Upper lobe of right lung (tissue), 1 donor: ENCODE data around the gene ARHGAP24. TPM values are rescaled to one million over a fixed set of nuclear protein-coding genes. Genes with fewer than 3 reads are reported as not detected.
A peak's percentile ranks its signal among the peaks of the same experiment; 100 is the strongest.

Source experiments
- ATAC-seq: fragments of 200-7000 bp; cut with Tn5 transposase; one replicate; pipeline ENCODE4 v1.9.1; 2020; ENCODE audit warnings: mild to moderate bottlenecking, moderate library complexity
- DNase-seq: peaks from one replicate; pipeline ENCODE4 v3.0.0-alpha.2; 2020
- H3K27ac ChIP-seq: fragments of 200-600 bp; one replicate; pipeline ENCODE4 v1.8.0; 2022
- H3K27me3 ChIP-seq: fragments of 200-600 bp; one replicate; pipeline ENCODE4 v1.8.0; 2022; ENCODE audit warnings: mild to moderate bottlenecking
- H3K36me3 ChIP-seq: fragments of 200-600 bp; one replicate; pipeline ENCODE4 v1.8.0; 2022
- H3K4me1 ChIP-seq: fragments of 200-600 bp; one replicate; pipeline ENCODE4 v1.8.0; 2022
- H3K4me3 ChIP-seq: fragments of 200-600 bp; one replicate; pipeline ENCODE4 v1.8.0; 2022; ENCODE audit warnings: mild to moderate bottlenecking
- H3K9me3 ChIP-seq: fragments of 200-600 bp; one replicate; pipeline ENCODE4 v1.8.0; 2022
- CTCF ChIP-seq: fragments of 200-600 bp; IDR thresholded peaks from one replicate; pipeline ENCODE4 v1.8.0; 2022; ENCODE audit warnings: antibody characterized with exemption
- intact Hi-C: fragments of 100-400 bp; cut with DNase I; formaldehyde crosslinking; loops from one replicate; pipeline ENCODE4 v1.11.0; 2022
- total RNA-seq: library from RNA; stranded (reverse); fragmentation: NEBNext Ultra II Directional; extraction: Animal tissue kit (Norgen Biotek cat#: 25700); gene quantifications from one replicate; pipeline ENCODE4 v1.2.1, GENCODE V29; 2021
- donor health status: DM: no; HTN: yes; CAD: no; lungs with severe emphysema.

ARHGAP24 gene
- total RNA-seq, 1 donor from 2014 or later, result 29.8 TPM

GRCh38 chr4:86004030-86004429, 529.1 kb downstream of the ARHGAP24 start:
- Histone ChIP-seq H3K36me3 (no peaks in the 10 kb centered on the region), H3K27me3 (no peaks in the 10 kb centered on the region), H3K9me3 (no peaks in the 10 kb centered on the region), H3K27ac (no peak overlapping the region), H3K4me3 (no peak overlapping the region), H3K4me1 (no peaks in the 10 kb centered on the region)
- no peak for ATAC-seq
- intact Hi-C loops, result no loop called here
- no peak for DNase-seq
- no peak for TF ChIP-seq CTCF

DNA sequence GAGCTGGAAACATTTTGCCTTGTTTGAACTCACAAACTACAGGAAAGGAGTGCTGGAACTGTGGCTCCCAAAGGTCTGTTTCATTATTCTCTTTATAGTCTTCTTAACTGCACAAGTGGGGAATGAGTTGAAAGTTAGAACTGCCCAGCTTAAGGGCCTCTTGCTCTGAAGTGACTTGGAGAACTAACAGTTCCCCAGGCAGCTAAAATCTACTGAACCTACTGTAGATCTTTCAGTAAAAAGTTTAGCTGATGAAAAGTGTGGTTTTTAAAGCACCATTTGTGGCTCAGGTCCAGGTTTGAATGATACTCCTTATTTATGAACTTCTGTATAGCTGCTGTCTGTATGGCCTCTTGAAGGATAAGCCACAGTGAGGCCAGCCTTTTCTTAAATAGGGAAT, 531.1 kb downstream of the ARHGAP24 start:
- intact Hi-C loops, result no loop called here
- H3K4me1 ChIP-seq, result no peaks in the 10 kb centered on the region
- no peak for DNase-seq
- no peaks in the 10 kb centered on the region for H3K9me3 ChIP-seq
- no peak overlapping the region for H3K4me3 ChIP-seq
- no peak for TF ChIP-seq CTCF
- H3K27ac ChIP-seq, result no peak overlapping the region
- H3K27me3 ChIP-seq, result no peaks in the 10 kb centered on the region
- peak; percentile 55 for ATAC-seq
- no peaks in the 10 kb centered on the region for H3K36me3 ChIP-seq

DNA sequence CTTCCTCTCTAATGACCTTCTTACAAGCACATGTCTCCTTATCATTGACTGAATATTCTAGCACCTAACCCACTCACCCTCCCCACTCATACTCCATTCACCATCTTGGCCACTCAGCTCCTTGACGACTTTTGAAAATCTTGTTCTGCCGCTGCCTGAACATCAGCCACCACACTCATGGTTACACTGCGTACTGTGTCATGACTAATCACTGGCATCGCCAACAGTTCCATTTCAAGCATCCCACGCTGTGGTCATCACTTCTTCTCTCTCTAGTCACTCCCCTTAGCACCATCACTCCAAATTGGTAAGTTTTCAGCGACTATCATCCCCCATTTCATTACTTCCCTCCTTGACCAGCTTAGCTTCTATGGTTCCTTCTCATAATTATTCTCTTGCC, 532.1 kb downstream of the ARHGAP24 start:
- H3K4me1 ChIP-seq, result no peaks in the 10 kb centered on the region
- H3K27me3 ChIP-seq, result no peaks in the 10 kb centered on the region
- H3K27ac ChIP-seq, result no peak overlapping the region
- H3K9me3 ChIP-seq, result no peaks in the 10 kb centered on the region
- peak; percentile 24 for ATAC-seq
- no peak overlapping the region for H3K4me3 ChIP-seq
- H3K36me3 ChIP-seq, result no peaks in the 10 kb centered on the region
- DNase-seq, result no peak
- TF ChIP-seq CTCF, result no peak
- intact Hi-C loops, result no loop called here

DNA sequence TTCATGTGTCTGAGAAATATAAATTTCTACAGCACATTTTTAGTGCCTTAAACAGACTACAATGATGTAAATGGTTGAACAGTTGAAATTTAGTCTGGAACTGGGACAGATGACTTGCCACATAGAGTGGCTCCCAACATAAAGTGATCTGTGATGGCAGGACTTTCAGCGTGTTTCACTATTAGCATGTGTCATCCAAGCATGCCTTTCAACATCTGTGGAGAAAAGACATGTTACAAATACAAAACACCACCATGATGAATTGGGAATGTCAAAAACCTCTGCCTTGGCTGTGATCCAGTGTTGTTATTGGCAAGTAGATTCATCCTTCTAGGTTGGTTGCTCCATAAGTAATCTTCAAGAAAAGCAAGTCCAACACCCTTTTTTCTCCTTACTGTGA, 536.2 kb downstream of the ARHGAP24 start:
- H3K4me1 ChIP-seq, result no peaks in the 10 kb centered on the region
- ATAC-seq, result no peak
- intact Hi-C loops, result no loop called here

DNA sequence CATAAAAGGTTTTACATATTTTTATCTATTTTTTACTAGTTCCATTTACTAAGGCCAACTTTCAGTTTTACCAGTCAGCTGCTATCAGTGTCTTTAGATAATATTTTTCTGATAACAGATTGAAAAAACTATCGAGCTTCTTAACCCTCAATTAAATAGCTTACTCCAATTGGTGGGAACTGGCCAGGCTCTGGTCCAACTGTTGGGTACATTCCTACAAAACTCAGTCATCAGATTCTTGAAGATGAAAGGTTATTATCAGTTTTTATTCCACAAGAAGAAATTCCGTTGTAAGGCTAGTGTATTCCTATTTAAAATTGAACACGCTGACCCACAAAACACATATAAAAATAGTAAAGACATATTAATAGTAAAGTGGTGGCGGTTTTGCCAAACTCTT, 538.7 kb downstream of the ARHGAP24 start:
- no peak for TF ChIP-seq CTCF
- Histone ChIP-seq H3K4me1 (no peaks in the 10 kb centered on the region), H3K9me3 (no peaks in the 10 kb centered on the region), H3K27me3 (no peaks in the 10 kb centered on the region), H3K36me3 (no peaks in the 10 kb centered on the region), H3K27ac (no peak overlapping the region), H3K4me3 (no peak overlapping the region)
- intact Hi-C loops, result no loop called here
- no peak for ATAC-seq
- DNase-seq, result no peak

More for the DNA sequence above, 536.2 kb downstream of the ARHGAP24 start:
- Histone ChIP-seq H3K4me3 (no peak overlapping the region), H3K9me3 (no peaks in the 10 kb centered on the region), H3K36me3 (no peaks in the 10 kb centered on the region), H3K27ac (no peak overlapping the region), H3K27me3 (no peaks in the 10 kb centered on the region)
- DNase-seq, result no peak
- TF ChIP-seq CTCF, result no peak

DNA sequence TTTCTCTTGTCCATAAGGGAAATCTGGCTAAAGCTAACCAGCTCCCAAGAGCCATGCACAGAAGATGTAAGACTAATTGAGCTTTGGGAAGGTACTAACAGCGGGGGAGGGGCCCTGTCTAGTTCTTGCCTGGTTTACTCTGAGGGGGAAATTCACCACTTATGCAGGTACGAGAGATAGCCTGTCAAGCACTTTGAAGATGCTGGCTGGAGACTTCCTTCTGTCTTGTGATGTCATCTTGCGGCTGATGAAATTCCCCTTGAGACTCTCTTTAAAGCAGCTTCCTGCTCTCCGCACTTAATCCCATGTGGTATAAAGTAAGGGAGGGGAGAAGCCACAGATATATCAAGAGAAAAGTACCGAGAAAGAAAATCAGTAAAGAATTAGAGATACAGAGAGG, 539.6 kb downstream of the ARHGAP24 start:
- no peaks in the 10 kb centered on the region for H3K27me3 ChIP-seq
- no peak overlapping the region for H3K27ac ChIP-seq
- no peak for TF ChIP-seq CTCF
- H3K4me3 ChIP-seq, result no peak overlapping the region
- H3K36me3 ChIP-seq, result no peaks in the 10 kb centered on the region
- intact Hi-C loops, result no loop called here
- no peak for ATAC-seq
- no peaks in the 10 kb centered on the region for H3K4me1 ChIP-seq
- DNase-seq, result no peak
- no peaks in the 10 kb centered on the region for H3K9me3 ChIP-seq
